Activated CD4-positive, CD25-positive, alpha-beta regulatory T cell (primary cell): ENCODE results near the gene ARHGEF28.

Experiments used
- DNase-seq, 4 experiments: peaks; one replicate each; lab custom pipeline; 2025; lab: John Stamatoyannopoulos, UW

ARHGEF28 gene

GRCh38 chr5:73740274-73740790, 114.3 kb downstream of the ARHGEF28 start:
- no peak for DNase-seq

- DNase-seq: no peak
Observed at GRCh38 chr5:73743161-73743560, 117.2 kb downstream of the ARHGEF28 start.

GRCh38 chr5:73745836-73746235, 119.8 kb downstream of the ARHGEF28 start:
- no peak for DNase-seq

- DNase-seq: no peak
Observed at GRCh38 chr5:73746608-73747007, 120.6 kb downstream of the ARHGEF28 start.

DNA sequence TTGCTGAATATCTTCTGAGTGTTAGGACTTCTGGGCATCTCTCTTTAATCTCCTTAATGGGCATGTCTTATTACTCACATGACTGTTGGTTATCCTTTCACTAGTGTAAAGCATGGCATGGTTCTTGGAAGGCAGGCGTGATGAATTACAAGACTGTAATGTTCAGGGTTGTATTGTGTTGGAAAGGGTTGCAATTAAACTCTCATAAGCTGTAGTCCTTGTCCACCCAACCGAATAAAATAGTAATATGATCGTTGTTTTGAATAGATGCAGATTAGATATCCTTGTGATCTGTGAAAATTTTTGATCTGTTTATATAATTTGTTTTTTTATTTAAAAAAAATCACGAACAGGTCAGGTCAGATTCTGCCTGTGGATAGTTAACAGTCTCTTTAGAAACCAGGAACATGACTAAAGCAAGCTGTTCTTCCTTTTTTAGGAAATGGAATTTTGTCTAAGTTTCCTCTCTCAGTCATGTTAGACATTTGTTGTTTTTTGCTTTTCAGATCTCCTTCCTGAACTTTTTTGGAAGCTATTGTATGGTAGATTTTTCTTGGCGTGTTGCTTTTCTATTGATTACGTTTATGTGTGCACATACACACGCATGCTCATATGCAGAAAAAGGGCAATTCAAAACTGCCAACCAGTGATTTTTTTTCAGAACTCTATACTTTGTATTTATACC, 121.8 kb downstream of the ARHGEF28 start:
- DNase-seq: no peak

GRCh38 chr5:73748510-73749400, 122.8 kb downstream of the ARHGEF28 start:
- DNase-seq: no peak

DNA sequence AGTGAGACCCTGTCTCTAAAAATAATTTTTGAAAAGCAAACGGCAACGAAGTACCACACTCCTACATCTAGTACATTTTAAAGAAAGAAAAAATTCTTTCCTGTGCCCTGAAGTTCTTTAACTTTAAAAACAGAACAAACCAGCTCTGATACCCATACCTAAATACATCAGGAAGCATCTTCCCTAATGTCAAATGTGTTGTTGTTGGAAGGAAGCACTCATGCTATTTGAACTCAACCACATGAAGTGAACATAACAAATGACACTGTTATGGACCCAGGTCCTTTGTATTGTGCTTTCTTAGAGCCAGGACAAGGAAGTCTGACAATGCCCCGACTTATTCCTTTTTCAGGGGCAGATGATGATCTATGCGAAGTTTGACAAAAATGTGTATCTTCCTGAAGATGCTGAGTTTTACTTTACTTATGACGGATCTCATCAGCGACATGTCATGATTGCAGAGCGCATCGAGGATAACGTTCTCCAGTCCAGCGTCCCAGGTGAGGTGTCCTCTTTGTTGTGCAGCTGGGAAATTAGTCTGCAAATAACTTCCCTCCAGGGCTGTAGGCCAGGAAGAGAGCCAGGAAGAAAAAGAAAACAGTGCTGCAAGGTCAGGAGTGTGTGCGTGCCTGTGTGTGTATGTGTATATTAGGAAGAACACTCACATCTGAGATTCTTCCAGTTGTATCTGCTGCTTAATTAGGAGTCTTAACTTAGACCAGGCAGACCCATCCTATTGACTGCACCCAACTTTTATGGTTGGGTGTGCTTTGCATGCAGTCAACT, 123.7 kb downstream of the ARHGEF28 start:
- DNase-seq: no peak

GRCh38 chr5:73751254-73751914, 125.4 kb downstream of the ARHGEF28 start:
- no peak for DNase-seq

GRCh38 chr5:73754254-73754653, 128.3 kb downstream of the ARHGEF28 start:
- no peak for DNase-seq

GRCh38 chr5:73757416-73757815, 131.4 kb downstream of the ARHGEF28 start:
- no peak for DNase-seq

- DNase-seq: no peak
Observed at GRCh38 chr5:73759771-73760170, 133.8 kb downstream of the ARHGEF28 start.

GRCh38 chr5:73763300-73764032, 137.5 kb downstream of the ARHGEF28 start:
- no peak for DNase-seq

DNA sequence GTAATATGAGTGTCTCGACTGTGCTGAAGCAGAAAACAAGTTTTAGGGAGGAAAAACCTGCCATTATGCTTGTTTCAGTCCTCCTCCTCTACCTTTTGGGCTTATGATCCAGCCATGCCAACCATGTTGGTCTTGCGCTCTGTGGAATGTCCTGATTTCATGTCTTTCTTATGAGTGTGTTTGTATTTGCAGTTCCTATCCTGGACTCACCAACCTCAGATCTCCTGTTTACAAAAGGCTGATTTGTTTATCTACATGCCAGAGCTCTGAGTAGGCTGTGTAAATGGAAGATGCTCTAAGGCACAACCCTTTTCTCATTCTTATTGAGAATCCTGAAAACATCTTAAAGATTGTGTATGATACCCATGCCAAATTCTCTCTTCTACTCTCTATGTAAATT, 138.6 kb downstream of the ARHGEF28 start:
- DNase-seq: no peak

DNA sequence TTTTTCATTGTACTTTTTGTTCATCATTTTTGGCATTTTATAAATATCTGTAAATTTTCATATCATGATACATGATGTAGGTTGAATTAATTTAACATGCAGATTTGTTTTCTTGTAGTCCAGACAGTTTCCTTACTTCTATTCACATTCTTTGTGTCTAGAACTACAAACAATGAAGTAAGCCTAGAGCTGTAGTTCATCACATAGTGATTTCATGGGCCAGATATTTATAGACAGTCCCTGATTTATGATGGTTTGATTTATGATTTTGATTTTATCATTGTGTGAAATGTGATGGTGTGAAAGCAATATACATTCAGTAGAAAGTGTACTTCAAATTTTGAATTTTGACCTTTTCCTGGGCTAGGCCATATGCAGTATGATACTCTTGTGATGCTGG, 139.0 kb downstream of the ARHGEF28 start:
- no peak for DNase-seq

DNA sequence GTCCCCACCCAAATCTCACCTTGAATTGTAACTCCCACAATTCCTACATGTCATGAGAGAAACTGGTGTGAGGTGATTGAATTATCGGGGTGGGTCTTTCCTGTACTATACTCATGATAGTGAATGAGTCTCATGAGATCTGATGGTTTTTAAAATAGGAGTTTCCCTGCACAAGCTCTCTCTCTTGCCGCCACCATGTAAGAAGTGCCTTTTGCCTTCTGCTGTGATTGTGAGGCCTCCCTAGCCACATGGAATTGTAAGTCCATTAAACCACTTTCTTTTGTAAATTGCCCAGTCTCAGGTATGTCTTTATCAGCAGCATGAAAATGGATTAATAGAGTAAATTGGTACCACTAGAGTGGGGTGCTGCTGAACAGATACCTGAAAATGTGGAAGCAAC, 140.9 kb downstream of the ARHGEF28 start:
- DNase-seq: no peak

DNA sequence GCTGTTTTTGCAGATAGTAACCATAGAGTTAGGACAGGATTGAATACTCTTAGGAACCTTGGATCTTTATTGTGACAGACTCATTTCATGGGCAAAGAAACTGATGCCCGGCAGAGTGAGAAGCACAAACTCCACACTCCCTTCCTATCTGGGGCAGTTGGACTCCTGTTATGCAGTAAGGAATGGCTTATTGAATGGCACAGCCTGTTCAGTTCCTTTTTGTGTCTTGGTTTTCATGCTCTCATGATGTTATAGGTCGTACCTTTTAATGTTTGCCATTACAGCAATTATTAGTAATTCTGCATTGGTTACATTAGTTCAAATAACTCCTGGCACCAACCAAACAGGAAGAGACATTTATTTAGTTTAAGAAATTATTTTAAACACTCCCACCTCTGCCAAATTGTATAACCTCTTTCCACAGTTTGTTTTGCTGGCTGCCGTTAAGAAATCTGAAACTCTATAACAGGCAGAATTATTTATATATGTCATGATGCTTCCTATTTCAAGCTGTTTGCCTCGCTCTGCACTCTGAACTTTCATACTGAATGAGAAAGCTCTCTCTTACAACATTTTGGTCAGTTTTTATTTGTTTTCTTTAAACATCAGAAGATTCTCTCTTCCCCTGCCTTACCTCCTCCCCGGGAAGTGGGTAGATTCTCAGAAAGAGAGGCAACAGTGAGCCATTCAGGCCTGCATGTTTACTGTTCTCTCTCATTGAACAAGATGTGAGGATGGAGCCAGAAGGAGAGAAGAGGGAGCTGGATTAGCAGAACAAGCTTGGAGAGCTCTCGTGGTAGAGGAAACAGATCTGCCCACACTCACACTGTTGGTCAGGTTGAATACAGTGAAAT, 144.4 kb downstream of the ARHGEF28 start:
- no peak for DNase-seq

DNA sequence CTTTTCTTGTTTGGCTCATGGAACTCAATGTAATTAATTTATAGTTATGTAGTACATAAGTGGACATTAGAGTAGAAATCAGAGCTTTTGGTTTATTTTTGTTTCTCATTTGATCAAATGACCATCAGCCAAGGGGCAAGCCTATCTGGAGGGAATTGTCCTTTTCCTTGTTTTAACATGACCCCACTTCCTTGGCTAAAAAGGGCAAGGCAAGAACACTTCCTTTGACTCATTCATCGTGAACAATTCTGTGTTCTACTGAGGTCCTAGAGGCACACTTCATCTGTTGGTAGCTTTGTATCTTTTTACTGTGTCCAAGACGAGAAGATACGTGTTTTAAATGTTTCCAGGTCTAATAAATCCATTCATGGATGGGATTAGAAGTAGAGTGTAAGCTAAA, 148.9 kb downstream of the ARHGEF28 start:
- no peak for DNase-seq

DNA sequence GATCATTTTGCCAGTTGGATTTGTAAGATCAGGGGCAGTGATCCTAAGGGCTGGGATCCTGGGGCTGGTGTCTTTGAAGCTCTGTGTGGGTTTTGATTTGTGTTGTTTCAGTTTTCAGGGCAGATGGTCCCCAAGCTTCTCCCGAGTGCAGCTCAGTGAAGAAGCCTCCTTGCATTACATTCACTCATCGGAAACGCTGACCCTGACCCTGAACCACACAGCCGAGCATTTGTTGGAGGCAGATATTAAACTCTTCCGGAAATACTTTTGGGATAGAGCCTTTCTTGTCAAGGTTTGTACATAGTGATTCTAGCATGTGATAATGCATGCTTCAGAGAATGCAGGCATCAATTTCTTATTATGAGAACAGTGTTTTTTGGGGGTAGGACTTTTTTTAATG, 150.4 kb downstream of the ARHGEF28 start:
- no peak for DNase-seq

DNA sequence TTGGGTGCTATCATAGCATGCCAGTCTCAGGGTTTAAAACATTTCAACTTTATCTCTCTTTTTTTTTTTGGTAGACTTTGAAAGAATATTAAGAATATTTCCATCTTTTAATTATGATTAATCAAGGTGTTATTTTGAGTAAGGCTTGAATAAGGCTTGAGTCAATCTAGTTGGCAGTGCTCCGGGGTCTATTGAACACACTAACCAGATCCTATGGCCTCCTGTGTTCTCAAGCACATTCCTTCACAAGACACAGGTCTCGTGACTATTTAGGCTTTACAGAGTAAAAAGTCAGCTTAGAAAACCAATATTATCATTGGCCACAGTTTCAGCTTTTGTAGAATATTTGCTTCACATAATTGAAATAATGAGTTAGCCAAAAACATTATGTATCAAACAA, 151.2 kb downstream of the ARHGEF28 start:
- DNase-seq: no peak
